Effector memory CD8-positive, alpha-beta T cell (primary cell): ENCODE measurements around the gene GNPTG.

ENCODE experiments used
- ATAC-seq: fragments of 150-1000 bp; cut with Tn5 transposase; replicated peaks from 2 replicates; pipeline ENCODE4 v1.10.0; 2021; ENCODE audit warnings: mild to moderate bottlenecking, moderate library complexity
- DNase-seq, 3 experiments: peaks; one replicate each; pipeline ENCODE4 v3.0.0; 2021
- H3K27ac Mint-ChIP-seq, 2 donors: one replicate each; pipeline ENCODE4 v1.8.0; 2022; ENCODE audit warnings: mild to moderate bottlenecking in 2 of 2, mixed read lengths in 2 of 2, moderate library complexity in 2 of 2
- H3K27me3 Mint-ChIP-seq, 2 donors: one replicate each; pipeline ENCODE4 v1.8.0; 2022; ENCODE audit warnings: mixed read lengths in 2 of 2
- H3K36me3 Mint-ChIP-seq: one replicate; pipeline ENCODE4 v1.8.0; 2022; ENCODE audit warnings: mild to moderate bottlenecking, moderate library complexity, mixed read lengths; ENCODE audit not compliant: insufficient read depth
- H3K4me1 Mint-ChIP-seq, 2 donors: one replicate each; pipeline ENCODE4 v1.8.0; 2022; ENCODE audit warnings: low read depth in 2 of 2, mixed read lengths in 2 of 2
- H3K4me3 Mint-ChIP-seq, 2 donors: one replicate each; pipeline ENCODE4 v1.8.0; 2022; ENCODE audit warnings: mild to moderate bottlenecking in 2 of 2, mixed read lengths in 2 of 2, moderate library complexity in 2 of 2
- H3K9me3 Mint-ChIP-seq, 2 donors: one replicate each; pipeline ENCODE4 v1.8.0; 2022; ENCODE audit warnings: mixed read lengths in 2 of 2

GNPTG gene

GRCh38 chr16:1313721-1314369 is 37.9 kb upstream of the GNPTG start:
- Mint-ChIP-seq H3K27me3 (no peaks in the 10 kb centered on the region), H3K36me3 (peaks cover 85% of the 10 kb centered on the region), H3K4me1 (peaks cover 27 to 33% of the 10 kb centered on the region in 2 donors), H3K4me3 (peak overlapping the region in 1 of 2 donors; percentile 40), H3K9me3 (no peaks in the 10 kb centered on the region), H3K27ac (no peak overlapping the region)
- no peak for DNase-seq
- ATAC-seq: no peak

GRCh38 chr16:1314399-1315068 is 37.2 kb upstream of the GNPTG start:
- H3K27ac Mint-ChIP-seq: no peak overlapping the region
- H3K9me3 Mint-ChIP-seq: no peaks in the 10 kb centered on the region
- H3K4me1 Mint-ChIP-seq: peaks cover 27 to 33% of the 10 kb centered on the region in 2 donors
- peak overlapping the region in 1 of 2 donors; percentile 40 for H3K4me3 Mint-ChIP-seq
- H3K27me3 Mint-ChIP-seq: no peaks in the 10 kb centered on the region
- peaks cover 92% of the 10 kb centered on the region for H3K36me3 Mint-ChIP-seq
- ATAC-seq (no peak), DNase-seq (no peak)

GRCh38 chr16:1315081-1316032 is 36.4 kb upstream of the GNPTG start:
- ATAC-seq (no peak), DNase-seq (no peak)
- Mint-ChIP-seq H3K27ac (peak overlapping the region in 1 of 2 donors; percentile 55), H3K4me3 (peak overlapping the region in 1 of 2 donors; percentile 40), H3K4me1 (peaks cover 23 to 29% of the 10 kb centered on the region in 2 donors), H3K36me3 (peaks cover 95% of the 10 kb centered on the region), H3K27me3 (no peaks in the 10 kb centered on the region), H3K9me3 (no peaks in the 10 kb centered on the region)

GRCh38 chr16:1316033-1316405 is 35.7 kb upstream of the GNPTG start:
- Mint-ChIP-seq H3K36me3 (peaks cover 95% of the 10 kb centered on the region), H3K4me3 (no peak overlapping the region), H3K9me3 (no peaks in the 10 kb centered on the region)

GRCh38 chr16:1317479-1318267 is 34.1 kb upstream of the GNPTG start:
- no peak for DNase-seq
- Mint-ChIP-seq H3K27me3 (no peaks in the 10 kb centered on the region), H3K4me3 (no peak overlapping the region), H3K27ac (peak overlapping the region in 1 of 2 donors; percentile 73), H3K4me1 (peaks cover 13 to 14% of the 10 kb centered on the region in 2 donors), H3K36me3 (peaks cover 97% of the 10 kb centered on the region), H3K9me3 (no peaks in the 10 kb centered on the region)
- ATAC-seq: no peak

More at GRCh38 chr16:1316033-1316405, 35.7 kb upstream of the GNPTG start:
- Mint-ChIP-seq H3K27ac (peak overlapping the region in 1 of 2 donors; percentile 55), H3K27me3 (no peaks in the 10 kb centered on the region), H3K4me1 (peaks cover 16 to 23% of the 10 kb centered on the region in 2 donors)
- DNase-seq (no peak), ATAC-seq (no peak)

- no peaks in the 10 kb centered on the region for H3K27me3 Mint-ChIP-seq
- H3K9me3 Mint-ChIP-seq: no peaks in the 10 kb centered on the region
- H3K4me1 Mint-ChIP-seq: peaks cover 11 to 13% of the 10 kb centered on the region in 2 donors
- no peak overlapping the region for H3K4me3 Mint-ChIP-seq
- ATAC-seq (no peak), DNase-seq (no peak)
- H3K36me3 Mint-ChIP-seq: peaks cover 97% of the 10 kb centered on the region
- H3K27ac Mint-ChIP-seq: peak overlapping the region in 1 of 2 donors; percentile 73
These were observed 33.5 kb upstream of the GNPTG start for GRCh38 chr16:1318268-1318545.

GRCh38 chr16:1319041-1319440 is 32.7 kb upstream of the GNPTG start:
- no peak overlapping the region for H3K4me3 Mint-ChIP-seq
- DNase-seq (no peak), ATAC-seq (no peak)
- no peak overlapping the region for H3K27ac Mint-ChIP-seq
- H3K36me3 Mint-ChIP-seq: peaks cover 99% of the 10 kb centered on the region
- H3K27me3 Mint-ChIP-seq: no peaks in the 10 kb centered on the region
- H3K9me3 Mint-ChIP-seq: no peaks in the 10 kb centered on the region
- peaks cover 8 to 10% of the 10 kb centered on the region in 2 donors for H3K4me1 Mint-ChIP-seq

- no peaks in the 10 kb centered on the region for H3K9me3 Mint-ChIP-seq
- ATAC-seq: no peak
- DNase-seq: no peak
- H3K27me3 Mint-ChIP-seq: no peaks in the 10 kb centered on the region
- no peak overlapping the region for H3K27ac Mint-ChIP-seq
- H3K36me3 Mint-ChIP-seq: peaks cover 99% of the 10 kb centered on the region
- H3K4me3 Mint-ChIP-seq: no peak overlapping the region
- H3K4me1 Mint-ChIP-seq: peaks cover 3 to 4% of the 10 kb centered on the region in 2 donors
These were observed 31.6 kb upstream of the GNPTG start for GRCh38 chr16:1320097-1320496.

- no peak overlapping the region for H3K27ac Mint-ChIP-seq
- peaks cover 99% of the 10 kb centered on the region for H3K36me3 Mint-ChIP-seq
- no peak overlapping the region for H3K4me3 Mint-ChIP-seq
- H3K9me3 Mint-ChIP-seq: no peaks in the 10 kb centered on the region
- H3K4me1 Mint-ChIP-seq: peaks cover 3 to 4% of the 10 kb centered on the region in 2 donors
- ATAC-seq (no peak), DNase-seq (no peak)
- no peaks in the 10 kb centered on the region for H3K27me3 Mint-ChIP-seq
These were observed 31.0 kb upstream of the GNPTG start for GRCh38 chr16:1320658-1321240.

- Mint-ChIP-seq H3K36me3 (peaks cover 94% of the 10 kb centered on the region), H3K9me3 (no peaks in the 10 kb centered on the region), H3K4me3 (no peak overlapping the region), H3K27ac (no peak overlapping the region), H3K4me1 (peaks cover 3% of the 10 kb centered on the region in 2 donors), H3K27me3 (no peaks in the 10 kb centered on the region)
- DNase-seq: no peak
- no peak for ATAC-seq
These were observed 29.3 kb upstream of the GNPTG start for GRCh38 chr16:1322407-1322806.

GRCh38 chr16:1323296-1324239 is 28.2 kb upstream of the GNPTG start:
- Mint-ChIP-seq H3K9me3 (no peaks in the 10 kb centered on the region), H3K4me1 (no peaks in the 10 kb centered on the region), H3K4me3 (no peak overlapping the region), H3K27me3 (no peaks in the 10 kb centered on the region), H3K27ac (peak overlapping the region in 1 of 2 donors; percentile 83), H3K36me3 (peaks cover 82% of the 10 kb centered on the region)
- DNase-seq (no peak), ATAC-seq (no peak)

- peaks cover 74% of the 10 kb centered on the region for H3K36me3 Mint-ChIP-seq
- ATAC-seq: no peak
These were observed 27.4 kb upstream of the GNPTG start for GRCh38 chr16:1324286-1324826.

More at GRCh38 chr16:1324286-1324826, 27.4 kb upstream of the GNPTG start:
- Mint-ChIP-seq H3K27me3 (no peaks in the 10 kb centered on the region), H3K9me3 (no peaks in the 10 kb centered on the region), H3K4me3 (peak overlapping the region in 1 of 2 donors; percentile 31), H3K27ac (peak overlapping the region in 1 of 2 donors; percentile 83), H3K4me1 (no peaks in the 10 kb centered on the region)
- DNase-seq: no peak
